ENCODE data around the gene TCF4.

The TCF4 gene

DNA sequence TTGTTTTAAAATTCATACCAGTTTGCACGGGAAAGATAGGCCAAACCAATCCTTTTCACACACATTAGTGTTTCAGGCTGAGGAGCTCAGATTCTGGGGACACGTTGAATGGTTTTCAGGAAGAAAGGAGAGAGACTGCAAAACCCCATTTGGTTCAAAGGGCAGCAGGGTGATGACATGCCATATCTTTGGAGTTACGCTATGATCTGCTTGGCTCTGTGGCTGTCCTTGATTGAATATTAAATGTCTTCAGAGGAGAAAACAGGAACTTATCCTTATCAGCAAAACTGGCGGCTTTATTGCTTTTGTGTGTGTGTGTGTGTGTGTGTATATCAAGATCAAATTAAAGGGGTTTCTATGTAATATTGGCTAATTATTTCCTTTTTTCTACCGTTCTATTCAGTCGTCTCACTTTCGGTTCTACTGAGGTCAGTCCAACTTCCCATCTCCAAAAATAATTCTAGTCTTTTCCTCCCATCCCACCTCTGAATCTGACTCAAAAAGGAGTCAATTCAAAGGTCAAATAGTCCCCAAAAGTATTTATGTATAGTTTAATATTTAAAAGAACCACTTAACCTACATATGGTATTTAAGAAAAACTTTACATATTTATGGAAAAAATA lies 335.8 kb downstream of the TCF4 start:
- no peak overlapping the region for H4K8ac ChIP-seq (ENCODE audit: low read depth, low read length)
- H2BK12ac ChIP-seq (ENCODE audit: low read length): no peak overlapping the region
- no CpG with 5 or more reads among the region's 7 CpGs for WGBS (ENCODE audit: extremely low coverage, insufficient coverage, insufficient read length)
- no peaks in the 10 kb centered on the region for H3K79me2 ChIP-seq (ENCODE audit: control insufficient read depth, insufficient read depth, low read length, poor library complexity)
- no peak for DNase-seq
- no peaks in the 10 kb centered on the region for H3K27me3 ChIP-seq (ENCODE audit: insufficient read depth, low read length)
- no peak overlapping the region for H3K23ac ChIP-seq (ENCODE audit: low read length)
- H3K27ac ChIP-seq (ENCODE audit: low read depth, low read length): no peak overlapping the region
- no peak overlapping the region for H2AK5ac ChIP-seq (ENCODE audit: low read length)
- H3K18ac ChIP-seq (ENCODE audit: low read length): no peak overlapping the region
- H3K79me1 ChIP-seq (ENCODE audit: low read length): no peaks in the 10 kb centered on the region
- no peak overlapping the region for H2BK5ac ChIP-seq (ENCODE audit: low read depth, low read length, poor library complexity)
- H3K9me3 ChIP-seq (ENCODE audit: insufficient read depth, low read depth, low read length): no peaks in the 10 kb centered on the region
- H2BK120ac ChIP-seq (ENCODE audit: insufficient read depth, low read length, poor library complexity): no peak overlapping the region
- H3K9ac ChIP-seq (ENCODE audit: low read length): no peak overlapping the region
- no peak overlapping the region for H3K4me3 ChIP-seq (ENCODE audit: low read depth, low read length)
- no peak overlapping the region for H3K4me2 ChIP-seq (ENCODE audit: low read length)
- H3K14ac ChIP-seq (ENCODE audit: low read length): no peak overlapping the region
- no peak overlapping the region for H3K4ac ChIP-seq (ENCODE audit: low read depth, low read length)
- peaks cover 8 to 13% of the 10 kb centered on the region in 2 experiments for H3K36me3 ChIP-seq (ENCODE audit: control insufficient read depth in 1 of 2, insufficient read depth in 2 of 2, low read length in 2 of 2)
- peaks cover 2 to 6% of the 10 kb centered on the region in 2 experiments for H3K4me1 ChIP-seq (ENCODE audit: control insufficient read depth in 1 of 2, insufficient read depth in 2 of 2, low read length in 2 of 2)
- no peak overlapping the region for H4K12ac ChIP-seq (ENCODE audit: low read depth, low read length)
- H2AFZ ChIP-seq (ENCODE audit: insufficient read depth, low read length, poor library complexity): no peak overlapping the region
- H4K91ac ChIP-seq (ENCODE audit: low read depth, low read length): no peak overlapping the region

- whole genome bisulfite sequencing (ENCODE audit: extremely low coverage, insufficient coverage, insufficient read length): no CpG with 5 or more reads among the region's 13 CpGs
- H3K4me2 ChIP-seq (ENCODE audit: low read length): no peak overlapping the region
- H3K18ac ChIP-seq (ENCODE audit: low read length): no peak overlapping the region
- no peak overlapping the region for H2BK5ac ChIP-seq (ENCODE audit: low read depth, low read length, poor library complexity)
- peaks cover 0 to 2% of the 10 kb centered on the region in 2 experiments for H3K4me1 ChIP-seq (ENCODE audit: control insufficient read depth in 1 of 2, insufficient read depth in 2 of 2, low read length in 2 of 2)
- H2BK12ac ChIP-seq (ENCODE audit: low read length): no peak overlapping the region
- no peaks in the 10 kb centered on the region for H3K9me3 ChIP-seq (ENCODE audit: insufficient read depth, low read depth, low read length)
- H3K27ac ChIP-seq (ENCODE audit: low read depth, low read length): no peak overlapping the region
- peaks cover 8 to 15% of the 10 kb centered on the region in 2 experiments for H3K36me3 ChIP-seq (ENCODE audit: control insufficient read depth in 1 of 2, insufficient read depth in 2 of 2, low read length in 2 of 2)
- no peak overlapping the region for H3K14ac ChIP-seq (ENCODE audit: low read length)
- no peak overlapping the region for H4K12ac ChIP-seq (ENCODE audit: low read depth, low read length)
- no peaks in the 10 kb centered on the region for H3K79me1 ChIP-seq (ENCODE audit: low read length)
- H3K9ac ChIP-seq (ENCODE audit: low read length): no peak overlapping the region
- no peak overlapping the region for H3K23ac ChIP-seq (ENCODE audit: low read length)
- no peaks in the 10 kb centered on the region for H3K27me3 ChIP-seq (ENCODE audit: insufficient read depth, low read length)
- H3K4ac ChIP-seq (ENCODE audit: low read depth, low read length): no peak overlapping the region
- no peak overlapping the region for H4K91ac ChIP-seq (ENCODE audit: low read depth, low read length)
- H4K8ac ChIP-seq (ENCODE audit: low read depth, low read length): no peak overlapping the region
- DNase-seq: peak in 1 of 2 donors; percentile 33
- H2AFZ ChIP-seq (ENCODE audit: insufficient read depth, low read length, poor library complexity): no peak overlapping the region
- H3K4me3 ChIP-seq (ENCODE audit: low read depth, low read length): no peak overlapping the region
- no peaks in the 10 kb centered on the region for H3K79me2 ChIP-seq (ENCODE audit: control insufficient read depth, insufficient read depth, low read length, poor library complexity)
- H2BK120ac ChIP-seq (ENCODE audit: insufficient read depth, low read length, poor library complexity): no peak overlapping the region
- H2AK5ac ChIP-seq (ENCODE audit: low read length): no peak overlapping the region
Measured at GRCh38 chr18:55251254-55251971, 336.6 kb downstream of the TCF4 start.

DNA sequence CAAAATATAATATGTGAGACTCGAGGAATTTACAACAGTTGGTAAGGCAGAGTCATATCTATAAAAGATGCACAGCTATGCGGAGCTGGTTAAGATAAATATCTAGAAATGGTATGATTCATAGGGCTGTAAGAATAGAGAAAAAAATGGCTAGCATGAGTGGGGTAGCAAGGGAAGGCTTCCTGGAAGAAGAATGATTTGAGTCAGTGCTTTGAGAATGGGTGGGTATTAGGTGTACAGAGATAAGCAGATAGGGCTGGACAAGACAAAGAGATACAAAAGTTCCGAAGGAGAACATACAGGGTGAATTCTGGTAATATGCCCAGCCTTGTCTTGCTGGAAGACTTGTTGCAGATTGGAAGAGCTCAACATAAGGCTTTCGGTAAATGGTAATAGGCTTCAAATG lies 337.2 kb downstream of the TCF4 start:
- Histone ChIP-seq H3K4me1 (ENCODE audit: control insufficient read depth in 1 of 2, insufficient read depth in 2 of 2, low read length in 2 of 2) (peaks cover 0 to 2% of the 10 kb centered on the region in 2 experiments), H4K91ac (ENCODE audit: low read depth, low read length) (no peak overlapping the region), H3K9me3 (ENCODE audit: insufficient read depth, low read depth, low read length) (no peaks in the 10 kb centered on the region), H4K12ac (ENCODE audit: low read depth, low read length) (no peak overlapping the region), H2AFZ (ENCODE audit: insufficient read depth, low read length, poor library complexity) (no peak overlapping the region), H4K8ac (ENCODE audit: low read depth, low read length) (no peak overlapping the region), H3K4me3 (ENCODE audit: low read depth, low read length) (no peak overlapping the region), H3K18ac (ENCODE audit: low read length) (no peak overlapping the region), H3K27ac (ENCODE audit: low read depth, low read length) (no peak overlapping the region), H3K79me2 (ENCODE audit: control insufficient read depth, insufficient read depth, low read length, poor library complexity) (no peaks in the 10 kb centered on the region), H3K9ac (ENCODE audit: low read length) (no peak overlapping the region), H3K14ac (ENCODE audit: low read length) (no peak overlapping the region), H2BK5ac (ENCODE audit: low read depth, low read length, poor library complexity) (no peak overlapping the region), H3K27me3 (ENCODE audit: insufficient read depth, low read length) (no peaks in the 10 kb centered on the region), H3K4me2 (ENCODE audit: low read length) (no peak overlapping the region), H3K4ac (ENCODE audit: low read depth, low read length) (no peak overlapping the region), H2AK5ac (ENCODE audit: low read length) (no peak overlapping the region), H2BK120ac (ENCODE audit: insufficient read depth, low read length, poor library complexity) (no peak overlapping the region), H3K23ac (ENCODE audit: low read length) (no peak overlapping the region), H3K36me3 (ENCODE audit: control insufficient read depth in 1 of 2, insufficient read depth in 2 of 2, low read length in 2 of 2) (peaks cover 8 to 15% of the 10 kb centered on the region in 2 experiments), H3K79me1 (ENCODE audit: low read length) (no peaks in the 10 kb centered on the region), H2BK12ac (ENCODE audit: low read length) (no peak overlapping the region)
- peak; percentile 58 to 78 for DNase-seq
- no CpG with 5 or more reads among the region's 4 CpGs for WGBS (ENCODE audit: extremely low coverage, insufficient coverage, insufficient read length)

DNA sequence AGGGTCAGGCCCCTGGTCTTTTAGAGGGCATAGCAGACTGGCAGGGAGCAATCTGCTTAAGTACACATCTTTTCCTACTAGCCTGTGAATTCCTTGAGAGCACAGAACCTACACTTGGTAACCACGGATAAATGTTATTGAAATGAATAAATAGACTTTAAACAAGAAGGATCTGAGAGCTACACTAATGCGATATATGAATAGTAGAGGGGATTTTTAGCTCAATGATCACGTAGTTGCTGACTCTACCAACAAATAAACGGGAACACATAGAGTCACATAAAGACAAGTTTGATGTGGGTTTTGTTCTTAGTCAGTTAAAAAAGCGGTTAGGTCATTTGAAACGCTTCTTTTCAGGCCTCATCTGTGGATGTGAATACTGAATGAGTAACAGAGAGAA lies 338.4 kb downstream of the TCF4 start:
- Histone ChIP-seq H3K9ac (ENCODE audit: low read length) (no peak overlapping the region), H4K12ac (ENCODE audit: low read depth, low read length) (no peak overlapping the region), H3K36me3 (ENCODE audit: control insufficient read depth in 1 of 2, insufficient read depth in 2 of 2, low read length in 2 of 2) (peaks cover 10 to 15% of the 10 kb centered on the region in 2 experiments), H3K23ac (ENCODE audit: low read length) (no peak overlapping the region), H2BK120ac (ENCODE audit: insufficient read depth, low read length, poor library complexity) (no peak overlapping the region), H2AK5ac (ENCODE audit: low read length) (no peak overlapping the region), H3K79me1 (ENCODE audit: low read length) (no peaks in the 10 kb centered on the region), H3K18ac (ENCODE audit: low read length) (no peak overlapping the region), H3K4me3 (ENCODE audit: low read depth, low read length) (no peak overlapping the region), H2BK5ac (ENCODE audit: low read depth, low read length, poor library complexity) (no peak overlapping the region), H3K4me2 (ENCODE audit: low read length) (no peak overlapping the region), H3K4ac (ENCODE audit: low read depth, low read length) (no peak overlapping the region), H2BK12ac (ENCODE audit: low read length) (no peak overlapping the region), H3K79me2 (ENCODE audit: control insufficient read depth, insufficient read depth, low read length, poor library complexity) (no peaks in the 10 kb centered on the region), H4K8ac (ENCODE audit: low read depth, low read length) (no peak overlapping the region), H2AFZ (ENCODE audit: insufficient read depth, low read length, poor library complexity) (no peak overlapping the region), H3K14ac (ENCODE audit: low read length) (no peak overlapping the region), H4K91ac (ENCODE audit: low read depth, low read length) (no peak overlapping the region), H3K27me3 (ENCODE audit: insufficient read depth, low read length) (no peaks in the 10 kb centered on the region), H3K4me1 (ENCODE audit: control insufficient read depth in 1 of 2, insufficient read depth in 2 of 2, low read length in 2 of 2) (peaks cover 0 to 2% of the 10 kb centered on the region in 2 experiments), H3K27ac (ENCODE audit: low read depth, low read length) (no peak overlapping the region), H3K9me3 (ENCODE audit: insufficient read depth, low read depth, low read length) (no peaks in the 10 kb centered on the region)
- no peak for DNase-seq
- no CpG with 5 or more reads among the region's 6 CpGs for WGBS (ENCODE audit: extremely low coverage, insufficient coverage, insufficient read length)

All from trophoblast cell (in vitro differentiated cells and primary cell).